OCI-LY3 (cell line): ENCODE measurements around the gene MTMR8.

ENCODE experiments used
- CTCF ChIP-seq: fragments of 200-600, 300-600 bp; sonication (generic); IDR thresholded peaks from 2 replicates; pipeline ENCODE4 v1.5.1; 2014; ENCODE audit warnings: antibody characterized with exemption, low read length, low read depth
- EZH2phosphoT487 ChIP-seq: fragments of 200-600 bp; shearing (Covaris generic); IDR thresholded peaks from 2 replicates; pipeline ENCODE4 v1.6.1; 2018; ENCODE audit warnings: antibody characterized with exemption, mixed run types, low read depth

GRCh38 chrX:64350521-64350920 lies 44.7 kb downstream of the MTMR8 start:
- no peak for TF ChIP-seq EZH2phosphoT487
- TF ChIP-seq CTCF, result no peak
